HCEC 1CT (cell line): ENCODE measurements around the gene KIN.
A peak's percentile ranks its signal among the peaks of the same experiment; 100 is the strongest.
"Not testable (repeated sequence)": the region's sequence is repeated elsewhere in the genome, so short reads cannot be mapped to it uniquely, and the experiment has no call there.

Experiments
- DNase-seq: peaks from one replicate; pipeline ENCODE4 v3.0.0-alpha.2; 2017

The KIN gene

GRCh38 chr10:7792541-7792940 lies 4.7 kb upstream of the KIN start:
- DNase-seq, result no peak

- DNase-seq, result peak; percentile 15
These were observed 1.6 kb upstream of the KIN start for GRCh38 chr10:7789390-7789789.

DNA sequence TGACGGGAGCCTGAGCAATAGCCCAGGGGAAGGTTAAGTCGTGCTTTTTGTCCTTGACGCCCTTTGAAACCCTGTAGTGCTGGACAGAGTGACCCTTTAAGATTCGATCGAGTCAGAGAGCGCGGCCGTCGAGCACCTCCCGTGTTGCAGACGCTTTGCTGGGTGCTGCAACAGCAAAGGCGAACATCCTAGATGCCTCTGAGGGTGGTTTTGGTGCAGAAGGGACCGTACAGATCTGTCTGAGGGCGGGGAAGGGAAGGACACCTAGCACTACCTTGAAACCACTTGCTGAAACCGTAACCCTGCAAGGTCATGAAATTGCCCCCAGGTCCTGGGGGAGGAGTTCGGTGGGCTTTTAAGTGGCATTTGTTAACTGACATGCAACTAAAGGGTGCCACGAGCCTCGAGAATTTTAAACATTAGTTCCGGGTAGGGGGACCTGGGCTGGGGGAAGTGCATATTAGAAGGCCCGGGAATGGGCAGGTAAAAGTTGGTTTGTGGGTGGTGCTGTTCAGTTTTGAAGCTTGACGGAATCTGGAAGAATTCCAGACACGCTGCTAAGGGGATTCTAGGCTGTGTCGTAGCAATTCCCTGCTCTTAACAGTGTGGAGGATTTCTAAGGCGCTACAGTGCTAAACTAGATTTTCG lies 970 bp upstream of the KIN start:
- no peak for DNase-seq

DNA sequence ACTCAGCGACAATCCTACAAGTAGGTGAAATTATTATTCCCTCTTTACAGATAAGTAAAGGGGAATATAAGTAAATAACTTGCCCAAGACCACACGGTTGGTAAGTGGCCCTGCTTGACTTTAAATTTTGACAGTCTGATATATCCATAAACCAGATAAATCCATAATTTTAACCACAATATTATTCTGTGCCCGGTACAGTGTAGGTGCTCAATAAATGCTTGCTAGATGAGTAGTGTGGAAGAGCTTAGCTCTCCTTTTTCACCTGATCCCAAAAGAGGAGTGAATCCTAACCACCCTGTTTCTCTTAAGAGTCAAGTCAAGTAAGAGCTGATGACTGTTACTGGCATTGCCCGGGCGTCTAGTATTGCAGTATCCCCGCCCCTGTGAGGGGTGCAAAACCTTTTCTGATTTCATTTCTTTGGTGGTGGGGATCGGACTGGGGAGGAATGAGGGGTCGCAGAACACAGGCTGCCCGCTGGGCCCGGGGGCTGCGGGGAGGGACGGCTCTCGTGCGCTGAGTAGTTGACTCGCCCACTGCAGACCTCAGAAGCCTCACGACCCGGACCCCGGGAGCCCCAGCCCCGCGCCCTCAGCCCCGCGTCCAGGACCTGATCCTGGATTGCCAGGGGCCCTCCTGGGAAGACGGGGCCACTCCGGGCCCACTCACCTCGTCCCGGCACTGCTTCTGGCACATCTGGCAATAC lies 490 bp downstream of the KIN start:
- DNase-seq, result peak; percentile 22

GRCh38 chr10:7786430-7786829 lies 1.4 kb downstream of the KIN start:
- no peak for DNase-seq

GRCh38 chr10:7782194-7782593 lies 5.6 kb downstream of the KIN start:
- DNase-seq, result not testable (repeated sequence)

DNA sequence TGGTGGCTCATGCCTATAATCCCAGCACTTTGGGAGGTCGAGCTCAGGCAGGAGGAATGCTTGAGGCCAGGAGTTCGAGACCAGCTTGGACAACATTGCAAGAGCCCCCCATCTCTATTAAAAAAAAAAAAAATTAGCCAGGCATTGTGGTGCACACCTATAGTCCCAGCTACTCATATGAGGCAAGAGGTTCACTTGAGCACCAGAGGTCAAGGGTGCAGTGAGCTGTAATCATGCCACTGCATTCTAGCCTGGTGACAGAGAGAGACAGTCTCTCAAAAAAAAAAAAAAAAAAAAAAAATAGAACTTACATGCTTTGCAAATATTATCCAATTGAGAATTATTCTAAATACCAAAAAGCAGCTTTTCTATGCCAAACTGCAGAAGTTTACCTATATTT lies 11.0 kb downstream of the KIN start:
- DNase-seq, result no peak

- DNase-seq, result no peak
These were observed 13.7 kb downstream of the KIN start for GRCh38 chr10:7773845-7774801.

DNA sequence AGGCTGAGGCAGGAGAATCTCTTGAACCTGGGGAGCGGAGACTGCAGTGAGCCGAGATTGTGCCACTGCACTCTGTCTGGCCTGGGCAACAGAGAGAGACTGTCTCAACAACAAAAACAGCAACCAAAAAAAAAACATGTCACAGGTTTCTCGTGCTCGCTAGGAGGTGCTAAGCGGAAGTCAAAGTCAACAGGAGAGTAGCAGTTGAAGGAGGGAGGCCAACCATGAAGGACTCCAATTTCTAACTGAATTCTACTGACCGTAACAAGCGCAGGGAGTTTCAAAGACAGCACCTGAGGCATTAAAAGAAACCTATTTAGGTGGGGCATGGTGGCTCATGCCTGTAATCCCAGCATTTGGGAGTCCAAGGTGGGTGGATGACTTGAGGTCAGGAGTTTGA lies 19.4 kb downstream of the KIN start:
- no peak for DNase-seq

- DNase-seq, result peak; percentile 97
These were observed 20.6 kb downstream of the KIN start for GRCh38 chr10:7767209-7767608.

DNA sequence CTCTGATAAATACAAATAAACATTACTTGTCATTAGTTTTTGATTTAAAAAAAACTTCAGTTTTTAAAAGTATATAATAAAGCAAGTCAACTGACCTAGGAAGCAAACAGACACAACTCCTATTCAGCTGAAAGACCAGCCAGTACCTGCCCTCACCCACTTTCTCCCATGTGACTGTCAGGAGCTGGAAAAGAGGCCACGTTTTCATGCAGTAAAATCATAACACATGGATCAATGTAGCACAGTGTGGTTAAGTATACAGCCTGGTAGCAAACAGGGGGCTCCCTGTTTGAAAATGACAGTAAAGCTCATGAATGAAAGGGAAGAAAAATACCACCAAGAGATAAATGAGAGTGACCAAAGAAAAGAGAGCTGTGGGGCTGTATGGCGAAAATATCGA lies 21.6 kb downstream of the KIN start:
- DNase-seq, result no peak

DNA sequence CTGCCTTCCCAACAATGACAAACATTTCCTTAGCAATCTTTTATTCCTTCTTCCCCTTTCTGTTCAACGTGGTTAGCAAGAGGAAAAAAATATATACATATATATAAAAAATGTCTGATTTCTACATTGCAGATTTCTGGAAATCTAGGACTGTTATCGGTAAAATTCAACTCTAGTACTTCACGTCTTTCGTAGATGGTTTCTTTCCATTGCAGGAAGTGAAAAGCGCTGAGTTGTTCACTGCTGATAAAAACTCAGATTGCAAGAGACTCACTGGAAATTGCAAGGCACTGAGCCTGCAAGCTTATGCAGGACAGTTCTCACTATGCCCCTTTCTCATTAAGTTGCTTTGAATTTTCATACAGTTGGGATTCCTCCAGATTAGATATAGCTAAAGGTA lies 23.9 kb downstream of the KIN start:
- DNase-seq, result no peak

GRCh38 chr10:7756360-7756992 lies 31.3 kb downstream of the KIN start:
- peak; percentile 35 for DNase-seq

GRCh38 chr10:7755103-7755502 lies 32.7 kb downstream of the KIN start:
- DNase-seq, result no peak

DNA sequence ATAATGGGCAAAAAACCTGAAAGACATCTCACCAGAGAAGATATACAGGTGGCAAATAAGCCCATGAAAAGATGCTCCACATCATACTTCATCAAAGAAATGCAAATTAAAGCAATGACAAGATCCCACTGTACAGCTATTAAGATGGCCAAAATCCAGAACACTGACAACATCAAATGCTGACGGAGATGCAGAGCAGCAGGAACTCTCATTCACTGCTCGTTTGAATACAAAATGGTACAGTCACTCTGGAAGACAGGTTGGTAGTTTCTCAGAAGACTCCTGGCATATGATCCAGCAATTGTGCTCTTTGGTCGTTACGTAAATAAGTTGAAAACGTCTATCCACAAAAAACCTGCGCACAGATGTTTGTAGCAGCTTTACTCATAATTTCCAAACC lies 35.5 kb downstream of the KIN start:
- DNase-seq, result no peak

DNA sequence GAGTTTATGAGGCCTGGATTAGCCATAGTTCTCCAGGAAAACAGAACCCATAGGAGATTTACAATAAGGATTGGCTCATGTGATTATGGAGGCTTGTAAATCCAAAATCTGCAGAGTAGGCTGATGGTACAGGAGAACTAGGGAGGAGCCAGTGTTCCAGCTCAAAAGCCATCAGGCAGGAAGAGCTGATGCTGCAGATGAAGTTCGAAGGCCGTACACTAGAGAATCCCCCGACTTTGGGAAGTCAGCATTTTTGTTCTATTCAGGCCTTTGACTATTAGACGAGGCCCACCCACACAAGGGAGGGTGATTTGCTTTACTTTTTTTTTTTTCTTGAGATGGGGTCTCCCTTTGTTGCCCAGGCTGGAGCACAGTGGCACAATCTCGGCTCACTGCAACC lies 37.6 kb downstream of the KIN start:
- no peak for DNase-seq

DNA sequence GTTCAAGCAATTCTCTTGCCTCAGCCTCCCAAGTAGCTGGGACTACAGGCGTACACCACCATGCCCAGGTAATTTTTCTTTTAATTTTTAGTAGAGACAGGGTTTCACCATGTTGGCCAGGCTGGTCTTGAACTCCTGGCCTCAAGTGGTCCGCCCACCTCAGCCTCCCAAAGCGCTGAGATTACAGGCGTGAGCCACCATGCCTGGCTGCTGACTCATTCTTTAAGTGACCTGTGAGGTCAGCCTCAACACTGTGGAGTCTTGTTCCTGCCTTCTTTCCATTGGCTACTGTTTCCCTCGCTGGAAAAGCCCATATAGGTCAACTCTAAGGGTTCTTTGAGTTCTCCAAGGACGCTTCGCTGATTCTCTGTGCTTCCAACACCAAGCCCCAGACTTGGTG lies 39.2 kb downstream of the KIN start:
- not testable (repeated sequence) for DNase-seq

DNA sequence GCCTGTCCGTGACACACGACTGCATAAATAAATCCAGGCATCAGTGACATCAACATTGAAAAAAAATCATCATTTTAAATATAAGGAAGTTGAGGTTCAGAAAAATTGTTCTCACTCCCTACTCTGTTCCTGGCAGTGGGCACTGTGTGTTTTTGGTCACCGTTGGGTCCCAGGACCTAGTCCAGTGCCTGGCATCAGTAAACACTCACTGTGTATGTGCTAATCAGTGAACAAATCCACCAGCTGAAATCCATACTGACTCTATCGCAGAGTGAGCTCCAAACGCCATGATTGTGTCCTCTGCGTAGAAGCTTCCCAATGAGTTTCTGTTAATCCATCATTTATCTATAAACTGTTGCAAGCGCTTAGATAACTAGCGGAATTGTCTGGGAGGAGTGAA lies 43.5 kb downstream of the KIN start:
- no peak for DNase-seq

DNA sequence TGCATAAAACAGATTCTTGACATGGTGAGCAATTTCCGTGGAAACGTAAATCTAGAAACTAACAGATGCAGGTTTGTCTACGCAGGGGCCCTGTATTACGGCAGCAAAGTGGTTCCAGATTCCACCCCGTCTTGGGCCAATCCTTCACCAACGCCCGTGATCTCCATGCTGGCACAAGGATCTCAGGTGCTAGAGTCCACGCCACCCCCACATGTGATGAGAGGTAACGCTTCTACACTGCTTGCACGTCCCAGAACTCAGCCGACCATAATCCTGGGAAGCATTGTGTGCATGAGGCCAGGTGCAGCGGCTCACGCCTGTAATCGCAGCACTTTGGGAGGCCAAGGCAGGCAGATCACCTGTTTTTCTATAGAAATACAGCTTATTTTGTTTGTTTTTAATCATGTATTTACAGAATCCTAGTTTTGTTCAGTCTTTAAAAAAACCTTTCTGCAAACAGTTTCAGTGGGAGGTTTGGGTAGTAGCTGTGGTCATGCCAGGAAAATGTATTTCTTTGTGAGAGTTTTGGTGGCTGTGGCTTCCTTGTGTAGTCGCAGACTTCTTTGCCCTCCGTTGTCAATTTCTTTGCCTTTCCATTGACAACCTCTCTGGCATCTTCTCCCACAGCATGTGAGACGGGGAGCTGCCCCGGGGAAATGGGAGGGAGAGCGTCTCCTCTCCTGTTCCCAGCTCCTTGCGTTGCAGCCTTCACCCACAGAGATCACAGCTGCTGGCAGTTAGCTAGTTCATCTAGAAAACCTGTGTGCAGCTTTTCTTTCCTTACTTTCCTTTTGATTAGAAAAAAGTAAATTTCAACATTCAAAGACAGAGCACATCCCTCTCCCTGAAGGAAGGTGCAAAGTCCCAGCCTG lies 49.0 kb downstream of the KIN start:
- no peak for DNase-seq

DNA sequence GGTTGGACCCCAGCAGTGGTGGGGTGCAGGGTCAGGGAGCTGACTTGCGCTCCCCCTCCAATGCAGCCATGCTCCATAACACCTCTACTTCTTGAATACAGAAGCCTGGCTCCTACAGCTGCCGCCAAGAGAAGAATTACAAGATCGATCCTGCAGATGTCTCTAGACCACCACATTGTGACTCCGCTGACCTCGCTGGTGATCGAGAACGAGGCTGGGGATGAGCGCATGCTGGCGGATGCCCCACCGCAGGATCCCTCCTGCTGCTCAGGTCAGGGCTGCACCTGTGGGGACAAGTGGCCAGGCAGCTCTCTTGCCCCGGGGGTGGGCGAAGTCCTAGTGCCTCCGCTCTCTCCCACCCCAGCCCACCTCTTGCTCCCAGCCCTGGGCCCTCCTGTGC lies 53.0 kb downstream of the KIN start:
- DNase-seq, result no peak

DNA sequence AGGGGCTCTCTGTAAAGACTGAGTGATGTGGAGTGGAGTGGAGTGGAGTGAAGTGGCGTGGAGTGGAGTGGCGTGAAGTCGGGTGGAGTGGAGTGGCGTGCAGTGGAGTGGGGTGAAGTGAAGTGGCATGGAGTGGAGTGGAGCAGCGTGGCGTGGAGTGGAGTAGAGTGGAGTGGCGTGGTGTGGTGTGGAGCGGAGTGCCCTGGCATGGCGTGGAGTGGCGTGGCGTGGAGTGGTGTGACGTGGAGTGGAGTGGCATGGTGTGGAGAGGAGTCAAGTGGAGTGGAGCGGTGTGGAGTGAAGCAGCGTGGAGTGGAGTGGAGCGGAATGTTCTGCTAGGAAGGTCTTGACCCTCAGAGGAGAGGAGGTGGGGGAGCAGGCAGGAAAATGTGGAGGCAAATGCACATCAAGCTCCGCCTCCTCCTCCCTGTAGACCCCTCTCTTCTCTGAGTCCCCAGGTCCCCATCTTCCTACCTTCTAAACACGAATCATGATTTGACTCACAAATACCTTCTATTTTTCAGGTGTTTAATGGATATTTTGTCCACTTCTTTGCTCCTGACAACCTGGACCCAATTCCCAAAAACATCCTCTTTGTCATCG lies 64.8 kb downstream of the KIN start:
- DNase-seq, result no peak

DNA sequence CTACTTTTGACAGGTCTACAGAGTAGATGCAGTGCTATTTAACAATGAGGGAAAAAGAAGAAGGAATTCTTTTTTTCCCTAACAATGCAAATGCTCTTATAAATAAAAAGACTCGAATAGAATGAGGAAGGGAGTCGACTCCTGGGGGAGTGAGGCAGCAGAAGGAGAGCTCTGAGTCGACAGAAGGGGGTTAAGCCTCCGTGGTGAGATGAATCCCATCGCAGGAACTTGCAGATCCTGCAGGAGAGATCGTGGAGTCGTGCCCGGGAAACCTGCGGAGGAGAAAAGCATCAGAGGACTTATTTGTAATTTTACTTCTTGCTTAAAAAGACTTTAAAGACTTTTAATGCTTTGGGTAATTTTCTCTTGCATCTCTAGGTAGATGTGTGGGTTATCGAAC lies 67.3 kb downstream of the KIN start:
- DNase-seq, result no peak
